Smooth muscle cell (in vitro differentiated cells): ENCODE data around the gene PTGFRN. TPM values are rescaled to one million over a fixed set of nuclear protein-coding genes. Genes with fewer than 3 reads are reported as not detected.

Experiments used
- DNase-seq: peaks from one replicate; lab custom pipeline; 2025; ENCODE audit not compliant: unreplicated experiment; lab: John Stamatoyannopoulos, UW
- H2AFZ ChIP-seq: fragments of 200-600 bp; sonication (generic); 2 replicates; pipeline ENCODE4 v1.6.0; 2016; ENCODE audit warnings: antibody characterized with exemption, low read depth, mild to moderate bottlenecking
- H3F3A ChIP-seq: fragments of 200-600 bp; sonication (generic); 2 replicates; pipeline ENCODE4 v1.6.0; 2017; ENCODE audit warnings: antibody characterized with exemption, low read depth
- H3K27ac ChIP-seq: fragments of 200-600 bp; sonication (generic); 2 replicates; pipeline ENCODE4 v1.5.1; 2016; ENCODE audit warnings: low read depth, mild to moderate bottlenecking
- H3K27me3 ChIP-seq: fragments of 200-600 bp; sonication (generic); 2 replicates; pipeline ENCODE4 v1.6.1; 2016; ENCODE audit warnings: low read depth, mild to moderate bottlenecking
- H3K36me3 ChIP-seq: fragments of 200-600 bp; sonication (generic); 2 replicates; pipeline ENCODE4 v1.5.1; 2016; ENCODE audit warnings: low read depth
- H3K4me1 ChIP-seq: fragments of 200-600 bp; sonication (generic); 2 replicates; pipeline ENCODE4 v1.5.1; 2016; ENCODE audit warnings: low read depth
- H3K4me2 ChIP-seq: fragments of 200-600 bp; sonication (generic); 2 replicates; pipeline ENCODE4 v1.6.0; 2016; ENCODE audit warnings: mild to moderate bottlenecking
- H3K4me3 ChIP-seq: fragments of 200-600 bp; sonication (generic); 2 replicates; pipeline ENCODE4 v1.5.1; 2016; ENCODE audit warnings: mild to moderate bottlenecking
- H3K79me2 ChIP-seq: fragments of 200-600 bp; sonication (generic); 2 replicates; pipeline ENCODE4 v1.6.0; 2016; ENCODE audit warnings: low read depth, mild to moderate bottlenecking
- H3K9ac ChIP-seq: fragments of 200-600 bp; sonication (generic); 2 replicates; pipeline ENCODE4 v1.6.0; 2016; ENCODE audit warnings: low read depth
- H3K9me3 ChIP-seq: fragments of 200-600 bp; sonication (generic); replicated peaks from 2 replicates; pipeline ENCODE4 v1.5.1; 2016; ENCODE audit warnings: low read depth
- H4K20me1 ChIP-seq: fragments of 200-600 bp; sonication (generic); 2 replicates; pipeline ENCODE4 v1.6.0; 2016; ENCODE audit warnings: low read depth
- whole genome bisulfite sequencing: methylation state at CpG from one replicate; pipeline ENCODE4 v1.1.7; 2016; ENCODE audit warnings: low lambda C conversion rate; 5-methylcytosine and 5-hydroxymethylcytosine counted together
- polyA plus RNA-seq: library from polyadenylated mRNA; unstranded; fragments of >200 nt; fragmentation: Nextera tagmentation; extraction: Ambion mirVana; gene quantifications from 2 replicates; pipeline ENCODE4 v1.2.1, GENCODE V29; 2016
- total RNA-seq: library from RNA; depleted of rRNA; stranded (reverse); fragments of >200 nt; gene quantifications from 2 replicates; pipeline ENCODE4 v1.2.3, GENCODE V29; 2014
- TF ChIP-seq, protein P1 (sequence below): fragments of 200-600 bp; sonication (generic); IDR thresholded peaks from 2 replicates; pipeline ENCODE4 v1.5.1; 2017; ENCODE audit warnings: borderline replicate concordance, mild to moderate bottlenecking, antibody characterized with exemption; ENCODE audit not compliant: insufficient read depth, poor library complexity, severe bottlenecking

PTGFRN gene
- total and polyA plus RNA-seq, 2 experiments from 2014 or later: 64.2 to 97.9 TPM

DNA sequence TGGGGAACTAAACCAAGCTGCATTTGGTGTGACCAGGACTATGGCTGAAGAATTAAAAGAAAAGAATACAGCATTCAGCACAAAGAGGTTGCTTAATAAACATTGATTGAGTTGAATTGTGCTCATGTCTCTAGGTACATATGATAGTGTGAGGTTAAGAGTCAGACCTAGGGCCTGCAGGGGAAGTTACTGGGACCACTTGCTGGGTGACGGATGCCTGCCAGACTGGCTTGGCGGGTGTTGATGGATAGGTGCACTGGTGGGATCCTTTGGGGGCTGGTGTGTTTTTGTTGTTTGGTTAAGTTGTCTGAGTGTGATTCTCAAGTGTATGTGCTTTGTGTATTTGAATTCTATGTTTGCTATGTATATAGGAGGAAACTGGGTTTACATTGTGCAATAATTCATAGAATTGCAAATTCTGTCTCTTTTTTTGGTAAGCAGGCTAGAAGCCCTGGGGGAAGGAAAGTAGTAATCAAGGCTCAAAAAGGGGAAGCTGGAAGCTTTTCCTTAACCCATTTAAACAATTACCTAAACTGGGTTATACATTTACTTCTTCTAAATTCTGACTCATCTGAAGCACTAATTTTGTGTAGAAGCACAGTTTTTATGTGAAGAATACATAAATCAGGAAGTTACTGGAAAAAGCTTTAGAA is 93.6 kb downstream of the PTGFRN start:
- no peaks in the 10 kb centered on the region for H3K9me3 ChIP-seq
- no peaks in the 10 kb centered on the region for H3F3A ChIP-seq
- no peaks in the 10 kb centered on the region for H3K4me1 ChIP-seq
- H3K36me3 ChIP-seq: no peaks in the 10 kb centered on the region
- 87% methylated on average over 2 of the region's 2 CpGs for WGBS
- no peaks in the 10 kb centered on the region for H3K79me2 ChIP-seq
- no peak overlapping the region for H3K9ac ChIP-seq
- no peak overlapping the region for H3K27ac ChIP-seq
- TF ChIP-seq, protein P1, sequence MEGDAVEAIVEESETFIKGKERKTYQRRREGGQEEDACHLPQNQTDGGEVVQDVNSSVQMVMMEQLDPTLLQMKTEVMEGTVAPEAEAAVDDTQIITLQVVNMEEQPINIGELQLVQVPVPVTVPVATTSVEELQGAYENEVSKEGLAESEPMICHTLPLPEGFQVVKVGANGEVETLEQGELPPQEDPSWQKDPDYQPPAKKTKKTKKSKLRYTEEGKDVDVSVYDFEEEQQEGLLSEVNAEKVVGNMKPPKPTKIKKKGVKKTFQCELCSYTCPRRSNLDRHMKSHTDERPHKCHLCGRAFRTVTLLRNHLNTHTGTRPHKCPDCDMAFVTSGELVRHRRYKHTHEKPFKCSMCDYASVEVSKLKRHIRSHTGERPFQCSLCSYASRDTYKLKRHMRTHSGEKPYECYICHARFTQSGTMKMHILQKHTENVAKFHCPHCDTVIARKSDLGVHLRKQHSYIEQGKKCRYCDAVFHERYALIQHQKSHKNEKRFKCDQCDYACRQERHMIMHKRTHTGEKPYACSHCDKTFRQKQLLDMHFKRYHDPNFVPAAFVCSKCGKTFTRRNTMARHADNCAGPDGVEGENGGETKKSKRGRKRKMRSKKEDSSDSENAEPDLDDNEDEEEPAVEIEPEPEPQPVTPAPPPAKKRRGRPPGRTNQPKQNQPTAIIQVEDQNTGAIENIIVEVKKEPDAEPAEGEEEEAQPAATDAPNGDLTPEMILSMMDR: no peak
- H3K4me3 ChIP-seq: no peak overlapping the region
- H2AFZ ChIP-seq: no peak overlapping the region
- DNase-seq: no peak
- no peaks in the 10 kb centered on the region for H4K20me1 ChIP-seq
- no peaks in the 10 kb centered on the region for H3K27me3 ChIP-seq
- no peak overlapping the region for H3K4me2 ChIP-seq

DNA sequence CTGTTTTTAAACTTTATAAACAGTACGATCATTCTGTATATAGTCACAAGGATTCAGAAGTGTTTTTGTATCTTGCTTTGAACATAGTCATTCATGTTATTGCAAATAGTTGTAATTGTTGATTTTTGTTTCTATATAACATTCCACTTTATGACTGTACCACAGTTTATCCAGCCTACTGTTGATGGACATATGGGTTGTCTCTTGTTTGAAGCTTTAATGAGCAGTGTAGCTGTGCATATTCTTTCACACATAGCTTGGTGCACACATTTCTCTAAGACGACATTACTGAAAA is 98.0 kb downstream of the PTGFRN start:
- peaks cover 3% of the 10 kb centered on the region for H3K4me1 ChIP-seq
- H3K4me3 ChIP-seq: no peak overlapping the region
- TF ChIP-seq, protein P1: no peak
- 78% methylated on average over 2 of the region's 2 CpGs for WGBS
- no peak overlapping the region for H2AFZ ChIP-seq
- no peaks in the 10 kb centered on the region for H3K27me3 ChIP-seq
- no peak overlapping the region for H3K4me2 ChIP-seq
- no peaks in the 10 kb centered on the region for H3K36me3 ChIP-seq
- H4K20me1 ChIP-seq: no peaks in the 10 kb centered on the region
- H3K27ac ChIP-seq: no peak overlapping the region
- no peaks in the 10 kb centered on the region for H3K79me2 ChIP-seq
- H3K9me3 ChIP-seq: no peaks in the 10 kb centered on the region
- DNase-seq: no peak
- no peak overlapping the region for H3K9ac ChIP-seq
- no peaks in the 10 kb centered on the region for H3F3A ChIP-seq

DNA sequence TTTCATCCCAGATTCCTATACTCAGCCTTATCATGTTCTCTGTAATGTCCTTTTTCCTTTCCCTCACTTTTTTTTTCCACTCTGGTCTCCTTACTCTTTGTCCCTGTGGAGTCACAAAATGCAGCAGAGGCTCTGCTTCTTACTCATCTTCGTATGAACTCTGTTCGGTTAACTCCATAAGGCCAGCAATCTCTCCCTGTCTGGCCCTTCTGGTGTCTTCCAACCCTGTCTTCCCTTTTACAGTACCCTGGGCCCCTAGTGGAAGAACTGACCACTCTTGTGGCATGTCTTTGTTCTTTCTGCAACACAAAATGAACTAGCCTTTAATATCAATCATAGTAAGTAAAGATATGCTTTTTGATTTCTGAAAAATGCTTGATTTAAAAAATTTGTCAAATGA is 98.9 kb downstream of the PTGFRN start:
- Histone ChIP-seq H3K4me3 (no peak overlapping the region), H3K9ac (no peak overlapping the region), H3K4me1 (peaks cover 3% of the 10 kb centered on the region), H3K27ac (no peak overlapping the region), H3K36me3 (no peaks in the 10 kb centered on the region), H3K4me2 (no peak overlapping the region), H4K20me1 (no peaks in the 10 kb centered on the region), H2AFZ (no peak overlapping the region), H3K27me3 (no peaks in the 10 kb centered on the region), H3K79me2 (no peaks in the 10 kb centered on the region), H3F3A (no peaks in the 10 kb centered on the region), H3K9me3 (no peaks in the 10 kb centered on the region)
- TF ChIP-seq, protein P1: no peak
- WGBS: 33% methylated on average over 2 of the region's 2 CpGs
- DNase-seq: no peak

DNA sequence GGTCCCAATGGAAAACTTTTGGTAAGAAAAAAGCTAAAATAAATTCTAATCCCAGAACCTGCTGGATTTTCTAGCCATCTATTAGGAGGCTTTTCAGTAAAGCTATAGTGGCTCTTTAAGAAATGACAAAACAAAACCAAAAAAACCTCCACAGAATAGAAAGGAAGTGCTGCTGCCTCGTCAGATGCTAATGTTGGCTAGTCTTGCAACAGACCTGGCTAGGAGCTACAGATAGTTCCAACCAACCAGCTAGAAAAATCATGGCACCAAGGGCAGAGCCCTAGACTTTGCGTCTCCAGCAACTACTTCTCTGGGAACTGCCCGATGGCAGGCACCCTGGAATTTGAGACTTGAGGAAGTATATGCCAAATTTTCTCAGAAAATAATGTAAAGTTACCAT is 99.4 kb downstream of the PTGFRN start:
- WGBS: 74% methylated on average over 3 of the region's 3 CpGs
- TF ChIP-seq, protein P1: no peak
- DNase-seq: no peak

More for the DNA sequence above, 99.4 kb downstream of the PTGFRN start:
- Histone ChIP-seq H3K9ac (no peak overlapping the region), H3K4me3 (no peak overlapping the region), H3K36me3 (no peaks in the 10 kb centered on the region), H3K9me3 (no peaks in the 10 kb centered on the region), H3K27ac (no peak overlapping the region), H3K4me1 (peaks cover 3% of the 10 kb centered on the region), H3F3A (no peaks in the 10 kb centered on the region), H2AFZ (no peak overlapping the region), H3K27me3 (no peaks in the 10 kb centered on the region), H3K79me2 (no peaks in the 10 kb centered on the region), H3K4me2 (no peak overlapping the region), H4K20me1 (no peaks in the 10 kb centered on the region)
